ENCODE results near the gene OSCP1.

DNA sequence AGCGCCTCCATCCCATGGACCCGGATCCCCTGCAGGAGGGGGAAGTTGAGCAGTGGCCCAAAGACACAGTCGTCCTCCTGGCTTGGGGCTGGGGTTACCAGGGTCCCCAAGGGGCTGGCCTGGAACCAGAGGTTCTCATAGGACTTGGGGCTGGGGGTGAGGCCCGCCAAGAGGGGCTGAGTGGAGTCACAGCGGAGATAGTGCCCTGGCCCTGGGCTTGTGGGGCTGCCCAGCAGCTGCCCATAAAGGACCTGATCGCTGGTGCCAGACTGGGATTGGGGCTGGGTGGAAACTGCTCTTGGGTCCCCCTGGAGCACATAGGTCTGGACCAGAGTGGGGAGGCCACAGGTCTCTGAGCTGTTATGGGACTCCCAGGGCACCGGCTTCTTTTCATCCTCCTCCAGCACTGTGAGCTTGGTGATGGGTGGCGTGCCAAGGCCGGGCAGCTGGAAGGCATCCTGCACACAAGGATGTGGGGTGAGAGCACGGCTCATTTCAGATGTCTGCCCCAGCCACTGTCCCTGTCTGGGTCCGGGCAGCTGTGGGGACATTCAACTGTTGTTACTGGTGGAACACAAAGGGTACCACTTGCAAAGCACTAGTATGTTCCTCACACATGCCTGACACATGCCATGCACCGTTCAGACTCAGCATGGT, 16.2 kb upstream of the OSCP1 start:
- TF ChIP-seq, protein P1, sequence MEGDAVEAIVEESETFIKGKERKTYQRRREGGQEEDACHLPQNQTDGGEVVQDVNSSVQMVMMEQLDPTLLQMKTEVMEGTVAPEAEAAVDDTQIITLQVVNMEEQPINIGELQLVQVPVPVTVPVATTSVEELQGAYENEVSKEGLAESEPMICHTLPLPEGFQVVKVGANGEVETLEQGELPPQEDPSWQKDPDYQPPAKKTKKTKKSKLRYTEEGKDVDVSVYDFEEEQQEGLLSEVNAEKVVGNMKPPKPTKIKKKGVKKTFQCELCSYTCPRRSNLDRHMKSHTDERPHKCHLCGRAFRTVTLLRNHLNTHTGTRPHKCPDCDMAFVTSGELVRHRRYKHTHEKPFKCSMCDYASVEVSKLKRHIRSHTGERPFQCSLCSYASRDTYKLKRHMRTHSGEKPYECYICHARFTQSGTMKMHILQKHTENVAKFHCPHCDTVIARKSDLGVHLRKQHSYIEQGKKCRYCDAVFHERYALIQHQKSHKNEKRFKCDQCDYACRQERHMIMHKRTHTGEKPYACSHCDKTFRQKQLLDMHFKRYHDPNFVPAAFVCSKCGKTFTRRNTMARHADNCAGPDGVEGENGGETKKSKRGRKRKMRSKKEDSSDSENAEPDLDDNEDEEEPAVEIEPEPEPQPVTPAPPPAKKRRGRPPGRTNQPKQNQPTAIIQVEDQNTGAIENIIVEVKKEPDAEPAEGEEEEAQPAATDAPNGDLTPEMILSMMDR (conservative IDR thresholded peaks at IDR 0.05; ENCODE audit: low read length) = no peak
- TF ChIP-seq EZH2phosphoT487 (IDR thresholded peaks at IDR 0.05; ENCODE audit: borderline replicate concordance) = no peak
